ENCODE results near the gene PRR20G. TPM values are rescaled to one million over a fixed set of nuclear protein-coding genes. Genes with fewer than 3 reads are reported as not detected.
"Not testable (repeated sequence)": the region's sequence is repeated elsewhere in the genome, so short reads cannot be mapped to it uniquely, and the experiment has no call there.

Gene PRR20G
- total and polyA plus RNA-seq, 9 of the 15 experiments (the other 6 are each of a cell fraction or from before 2014, with no cell fraction given), result not detected

DNA sequence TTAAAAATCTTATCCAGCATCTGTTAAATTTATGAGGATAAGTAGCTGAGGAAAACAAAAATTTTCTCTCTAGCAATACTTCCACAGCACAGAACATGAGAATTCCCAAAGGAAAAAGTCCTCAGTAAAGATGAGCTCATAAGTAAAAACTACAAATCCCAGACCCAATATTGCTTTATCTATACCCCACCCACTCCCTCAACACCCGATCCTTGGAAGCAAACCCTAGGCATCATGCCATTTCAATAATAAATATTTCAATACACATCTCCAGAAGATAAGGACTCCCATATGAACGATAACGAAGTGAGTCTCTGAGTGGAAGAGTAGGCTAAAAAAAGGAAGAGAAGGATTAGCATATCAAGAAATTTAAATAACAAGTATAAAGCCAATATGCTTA is 8.3 kb upstream of the PRR20G start:
- TF ChIP-seq RBM25 (IDR thresholded peaks at IDR 0.05; ENCODE audit: low read depth, low read length, severe bottlenecking) (no peak), POLR2AphosphoS5 (IDR thresholded peaks at IDR 0.05; ENCODE audit: control insufficient read depth, insufficient read depth, low read depth, low read length) (no peak), ZNF436 (CRISPR knock-in tag; IDR thresholded peaks at IDR 0.05) (no peak), ZNF263 (CRISPR knock-in tag; IDR thresholded peaks at IDR 0.05; ENCODE audit: borderline replicate concordance) (no peak)
- TF ChIP-seq, protein P1, sequence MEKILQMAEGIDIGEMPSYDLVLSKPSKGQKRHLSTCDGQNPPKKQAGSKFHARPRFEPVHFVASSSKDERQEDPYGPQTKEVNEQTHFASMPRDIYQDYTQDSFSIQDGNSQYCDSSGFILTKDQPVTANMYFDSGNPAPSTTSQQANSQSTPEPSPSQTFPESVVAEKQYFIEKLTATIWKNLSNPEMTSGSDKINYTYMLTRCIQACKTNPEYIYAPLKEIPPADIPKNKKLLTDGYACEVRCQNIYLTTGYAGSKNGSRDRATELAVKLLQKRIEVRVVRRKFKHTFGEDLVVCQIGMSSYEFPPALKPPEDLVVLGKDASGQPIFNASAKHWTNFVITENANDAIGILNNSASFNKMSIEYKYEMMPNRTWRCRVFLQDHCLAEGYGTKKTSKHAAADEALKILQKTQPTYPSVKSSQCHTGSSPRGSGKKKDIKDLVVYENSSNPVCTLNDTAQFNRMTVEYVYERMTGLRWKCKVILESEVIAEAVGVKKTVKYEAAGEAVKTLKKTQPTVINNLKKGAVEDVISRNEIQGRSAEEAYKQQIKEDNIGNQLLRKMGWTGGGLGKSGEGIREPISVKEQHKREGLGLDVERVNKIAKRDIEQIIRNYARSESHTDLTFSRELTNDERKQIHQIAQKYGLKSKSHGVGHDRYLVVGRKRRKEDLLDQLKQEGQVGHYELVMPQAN (IDR thresholded peaks at IDR 0.05; ENCODE audit: borderline replicate concordance), result no peak
- TF ChIP-seq, protein P2, sequence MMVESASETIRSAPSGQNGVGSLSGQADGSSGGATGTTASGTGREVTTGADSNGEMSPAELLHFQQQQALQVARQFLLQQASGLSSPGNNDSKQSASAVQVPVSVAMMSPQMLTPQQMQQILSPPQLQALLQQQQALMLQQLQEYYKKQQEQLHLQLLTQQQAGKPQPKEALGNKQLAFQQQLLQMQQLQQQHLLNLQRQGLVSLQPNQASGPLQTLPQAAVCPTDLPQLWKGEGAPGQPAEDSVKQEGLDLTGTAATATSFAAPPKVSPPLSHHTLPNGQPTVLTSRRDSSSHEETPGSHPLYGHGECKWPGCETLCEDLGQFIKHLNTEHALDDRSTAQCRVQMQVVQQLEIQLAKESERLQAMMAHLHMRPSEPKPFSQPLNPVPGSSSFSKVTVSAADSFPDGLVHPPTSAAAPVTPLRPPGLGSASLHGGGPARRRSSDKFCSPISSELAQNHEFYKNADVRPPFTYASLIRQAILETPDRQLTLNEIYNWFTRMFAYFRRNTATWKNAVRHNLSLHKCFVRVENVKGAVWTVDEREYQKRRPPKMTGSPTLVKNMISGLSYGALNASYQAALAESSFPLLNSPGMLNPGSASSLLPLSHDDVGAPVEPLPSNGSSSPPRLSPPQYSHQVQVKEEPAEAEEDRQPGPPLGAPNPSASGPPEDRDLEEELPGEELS (CRISPR knock-in tag; IDR thresholded peaks at IDR 0.05; ENCODE audit: borderline replicate concordance), result no peak
- TF ChIP-seq, protein P3, sequence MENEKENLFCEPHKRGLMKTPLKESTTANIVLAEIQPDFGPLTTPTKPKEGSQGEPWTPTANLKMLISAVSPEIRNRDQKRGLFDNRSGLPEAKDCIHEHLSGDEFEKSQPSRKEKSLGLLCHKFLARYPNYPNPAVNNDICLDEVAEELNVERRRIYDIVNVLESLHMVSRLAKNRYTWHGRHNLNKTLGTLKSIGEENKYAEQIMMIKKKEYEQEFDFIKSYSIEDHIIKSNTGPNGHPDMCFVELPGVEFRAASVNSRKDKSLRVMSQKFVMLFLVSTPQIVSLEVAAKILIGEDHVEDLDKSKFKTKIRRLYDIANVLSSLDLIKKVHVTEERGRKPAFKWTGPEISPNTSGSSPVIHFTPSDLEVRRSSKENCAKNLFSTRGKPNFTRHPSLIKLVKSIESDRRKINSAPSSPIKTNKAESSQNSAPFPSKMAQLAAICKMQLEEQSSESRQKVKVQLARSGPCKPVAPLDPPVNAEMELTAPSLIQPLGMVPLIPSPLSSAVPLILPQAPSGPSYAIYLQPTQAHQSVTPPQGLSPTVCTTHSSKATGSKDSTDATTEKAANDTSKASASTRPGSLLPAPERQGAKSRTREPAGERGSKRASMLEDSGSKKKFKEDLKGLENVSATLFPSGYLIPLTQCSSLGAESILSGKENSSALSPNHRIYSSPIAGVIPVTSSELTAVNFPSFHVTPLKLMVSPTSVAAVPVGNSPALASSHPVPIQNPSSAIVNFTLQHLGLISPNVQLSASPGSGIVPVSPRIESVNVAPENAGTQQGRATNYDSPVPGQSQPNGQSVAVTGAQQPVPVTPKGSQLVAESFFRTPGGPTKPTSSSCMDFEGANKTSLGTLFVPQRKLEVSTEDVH (IDR thresholded peaks at IDR 0.05; ENCODE audit: low read depth, partially characterized antibody), result no peak
- Histone ChIP-seq H3K4me3 (no peak overlapping the region), H3K4me1 (replicated peaks in 1 of 2; ENCODE audit: control insufficient read depth in 2 of 2, insufficient read depth in 2 of 2, low read length in 2 of 2) (no peaks in the 10 kb centered on the region), H4K20me1 (replicated peaks; ENCODE audit: control insufficient read depth, insufficient read depth, low read length) (no peaks in the 10 kb centered on the region), H3K36me3 (ENCODE audit: control insufficient read depth, insufficient read depth, low read length) (no peaks in the 10 kb centered on the region), H3K27ac (ENCODE audit: extremely low read depth, low read depth, low read length) (no peak overlapping the region), H3K27me3 (ENCODE audit: control insufficient read depth in 2 of 2, insufficient read depth in 2 of 2, low read length in 2 of 2) (no peaks in the 10 kb centered on the region; a peak in 1 of 5 replicates), H3K4me2 (ENCODE audit: insufficient read depth, low read length) (no peak overlapping the region), H3K9me1 (ENCODE audit: control insufficient read depth, insufficient read depth, low read length) (no peaks in the 10 kb centered on the region), H3K9me3 (replicated peaks; ENCODE audit: control insufficient read depth, insufficient read depth, low read depth, low read length) (no peaks in the 10 kb centered on the region), H2AFZ (ENCODE audit: low read depth, low read length) (no peak overlapping the region), H3K9ac (ENCODE audit: insufficient read depth in 1 of 2, low read depth in 2 of 2, low read length in 2 of 2) (no peak overlapping the region), H3K79me2 (ENCODE audit: control insufficient read depth, insufficient read depth, low read length) (no peaks in the 10 kb centered on the region)
- intact Hi-C loops (cut with micrococcal nuclease), result no loop called here
- 0% methylated on average over 3 of the region's 3 CpGs for WGBS (ENCODE audit: insufficient coverage, low coverage, missing lambda C conversion rate)
- no peak for FAIRE-seq
- no TSS peak for BruUV-seq (replicated peaks)
- ATAC-seq, result no peak
- DNase-seq (ENCODE audit: extremely low read depth in 1 of 4, low spot score in 3 of 4), result no peak
- in situ Hi-C loops (cut with MboI), result no loop called here
- ChIA-PET POLR2A (no interaction called here), CTCF (ENCODE audit: low intra/inter-chr PET ratio) (no interaction called here)

DNA sequence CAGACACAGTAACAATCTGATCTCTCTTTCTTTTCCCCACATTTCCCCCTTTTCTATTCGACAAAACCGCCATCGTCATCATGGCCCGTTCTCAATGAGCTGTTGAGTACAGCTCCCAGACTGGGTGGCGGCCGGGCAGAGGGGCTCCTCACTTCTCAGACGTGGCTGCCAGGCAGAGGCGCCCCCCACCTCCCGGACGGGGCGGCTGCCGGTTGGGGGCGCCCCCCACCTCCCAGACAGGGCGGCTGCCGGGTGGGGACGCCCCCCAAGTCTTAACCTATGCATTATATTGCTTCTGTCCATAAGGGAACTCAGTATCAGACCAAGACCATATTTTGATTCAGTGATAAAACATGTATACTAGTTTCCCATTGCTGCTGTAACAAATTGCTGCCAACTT is 5.8 kb upstream of the PRR20G start:
- H4K20me1 ChIP-seq (replicated peaks; ENCODE audit: control insufficient read depth, insufficient read depth, low read length); H2AFZ ChIP-seq (ENCODE audit: low read depth, low read length); in situ Hi-C loops (cut with MboI); H3K9me3 ChIP-seq (replicated peaks; ENCODE audit: control insufficient read depth, insufficient read depth, low read depth, low read length); H3K4me2 ChIP-seq (ENCODE audit: insufficient read depth, low read length); H3K4me3 ChIP-seq; ATAC-seq; H3K27ac ChIP-seq (ENCODE audit: extremely low read depth, low read depth, low read length); H3K27me3 ChIP-seq (ENCODE audit: control insufficient read depth in 2 of 2, insufficient read depth in 2 of 2, low read length in 2 of 2); FAIRE-seq; intact Hi-C loops (cut with micrococcal nuclease); DNase-seq (ENCODE audit: extremely low read depth in 1 of 4, low spot score in 3 of 4); CTCF ChIA-PET (ENCODE audit: low intra/inter-chr PET ratio); BruUV-seq (replicated peaks); H3K36me3 ChIP-seq (ENCODE audit: control insufficient read depth, insufficient read depth, low read length); POLR2A ChIA-PET; H3K4me1 ChIP-seq (replicated peaks in 1 of 2; ENCODE audit: control insufficient read depth in 2 of 2, insufficient read depth in 2 of 2, low read length in 2 of 2); H3K9ac ChIP-seq (ENCODE audit: insufficient read depth in 1 of 2, low read depth in 2 of 2, low read length in 2 of 2); H3K79me2 ChIP-seq (ENCODE audit: control insufficient read depth, insufficient read depth, low read length); H3K9me1 ChIP-seq (ENCODE audit: control insufficient read depth, insufficient read depth, low read length): not testable (repeated sequence)
- 0% methylated on average over 2 of the region's 16 CpGs for WGBS (ENCODE audit: insufficient coverage, low coverage, missing lambda C conversion rate)
